PC-3 (cell line): ENCODE data around the gene COMT. TPM values are rescaled to one million over a fixed set of nuclear protein-coding genes. Genes with fewer than 3 reads are reported as not detected.

Experiments used
- ATAC-seq: fragments of 200-7000 bp; cut with Tn5 transposase; 2 replicates; pipeline ENCODE4 v1.9.1; 2020; ENCODE audit warnings: mild to moderate bottlenecking, moderate library complexity
- BruUV-seq: library from RNA; stranded (reverse); fragments of 400-500 nt; replicated peaks from 2 replicates; lab custom pipeline; 2021; lab: Mats Ljungman, UMichigan
- CTCF ChIA-PET: fragments of 300-600 bp; sonication (Branson Sonifier 250); formaldehyde crosslinking; loops from one replicate; lab custom pipeline; 2022; ENCODE audit warnings: antibody characterized with exemption; lab: Charles Lee
- POLR2A ChIA-PET: fragments of 300-600 bp; sonication (Branson Sonifier 250); formaldehyde crosslinking; loops from one replicate; lab custom pipeline; 2022; ENCODE audit warnings: antibody characterized with exemption; ENCODE audit not compliant: unreplicated experiment; lab: Charles Lee
- DNase-seq: peaks from one replicate; pipeline ENCODE4 v3.0.0-alpha.2; 2015
- H2AFZ ChIP-seq: fragments of 300-600 bp; sonication (generic); 2 replicates; pipeline ENCODE4 v1.6.0; 2016; ENCODE audit warnings: antibody characterized with exemption, low read length
- H3F3A ChIP-seq: fragments of 300-600 bp; sonication (generic); one replicate; pipeline ENCODE4 v1.6.0; 2017; ENCODE audit warnings: antibody characterized with exemption, low read length, control low read depth, mild to moderate bottlenecking; ENCODE audit not compliant: unreplicated experiment
- H3K27ac ChIP-seq: fragments of 300-600 bp; sonication (generic); 2 replicates; pipeline ENCODE4 v1.5.1; 2016; ENCODE audit warnings: mild to moderate bottlenecking, low read length
- H3K27me3 ChIP-seq: fragments of 300-600 bp; sonication (generic); 2 replicates; pipeline ENCODE4 v1.6.1; 2016; ENCODE audit warnings: low read length, mixed read lengths
- H3K36me3 ChIP-seq: fragments of 300-600 bp; sonication (generic); 2 replicates; pipeline ENCODE4 v1.6.1; 2016; ENCODE audit warnings: low read depth, mixed run types, low read length, mixed read lengths
- H3K4me1 ChIP-seq: fragments of 300-600 bp; sonication (generic); 2 replicates; pipeline ENCODE4 v1.5.1; 2016; ENCODE audit warnings: low read length; ENCODE audit not compliant: insufficient read depth
- H3K4me2 ChIP-seq: fragments of 300-600 bp; sonication (generic); 2 replicates; pipeline ENCODE4 v1.6.0; 2016; ENCODE audit warnings: low read length
- H3K4me3 ChIP-seq: fragments of 300-600 bp; sonication (generic); 2 replicates; pipeline ENCODE4 v1.5.1; 2016; ENCODE audit warnings: mild to moderate bottlenecking, low read length, mixed read lengths
- H3K79me2 ChIP-seq: fragments of 300-600 bp; sonication (generic); 2 replicates; pipeline ENCODE4 v1.6.1; 2017; ENCODE audit warnings: low read length, mixed read lengths
- H3K9ac ChIP-seq: fragments of 300-600 bp; sonication (generic); 2 replicates; pipeline ENCODE4 v1.6.0; 2016; ENCODE audit warnings: mild to moderate bottlenecking, low read length
- H3K9me2 ChIP-seq: fragments of 300-600 bp; sonication (generic); replicated peaks from 2 replicates; pipeline ENCODE4 v1.6.1; 2016; ENCODE audit warnings: mixed run types, low read length, mixed read lengths
- H3K9me3 ChIP-seq: fragments of 300-600 bp; sonication (generic); 2 replicates; pipeline ENCODE4 v1.6.1; 2016; ENCODE audit warnings: low read length, mixed read lengths
- H4K20me1 ChIP-seq: fragments of 300-600 bp; sonication (generic); 2 replicates; pipeline ENCODE4 v1.6.1; 2016; ENCODE audit warnings: low read length, mixed read lengths
- CTCF ChIP-seq: fragments of 300-600 bp; sonication (generic); conservative IDR thresholded peaks from 2 replicates; pipeline ENCODE4 v1.5.1; 2017; ENCODE audit warnings: antibody characterized with exemption, low read depth, mild to moderate bottlenecking, low read length
- EZH2 ChIP-seq: fragments of 300-600 bp; sonication (generic); IDR thresholded peaks from one replicate; pipeline ENCODE4 v1.6.1; 2017; ENCODE audit warnings: antibody characterized with exemption, mild to moderate bottlenecking, low read length; ENCODE audit not compliant: unreplicated experiment
- EZH2phosphoT487 ChIP-seq: fragments of 300-600 bp; sonication (generic); IDR thresholded peaks from 2 replicates; pipeline ENCODE4 v1.6.1; 2018; ENCODE audit warnings: mild to moderate bottlenecking, antibody characterized with exemption, low read length, borderline replicate concordance
- intact Hi-C: fragments of 100-400 bp; cut with micrococcal nuclease; formaldehyde crosslinking; loops from 2 replicates; pipeline ENCODE4 v1.9.0; 2023
- total RNA-seq: library from RNA; depleted of rRNA; stranded (reverse); fragments of >200 nt; gene quantifications from 2 replicates; pipeline ENCODE4 v1.2.3, GENCODE V29; 2014

COMT gene
- total RNA-seq, 1 experiment from 2014 or later, result 204 TPM

DNA sequence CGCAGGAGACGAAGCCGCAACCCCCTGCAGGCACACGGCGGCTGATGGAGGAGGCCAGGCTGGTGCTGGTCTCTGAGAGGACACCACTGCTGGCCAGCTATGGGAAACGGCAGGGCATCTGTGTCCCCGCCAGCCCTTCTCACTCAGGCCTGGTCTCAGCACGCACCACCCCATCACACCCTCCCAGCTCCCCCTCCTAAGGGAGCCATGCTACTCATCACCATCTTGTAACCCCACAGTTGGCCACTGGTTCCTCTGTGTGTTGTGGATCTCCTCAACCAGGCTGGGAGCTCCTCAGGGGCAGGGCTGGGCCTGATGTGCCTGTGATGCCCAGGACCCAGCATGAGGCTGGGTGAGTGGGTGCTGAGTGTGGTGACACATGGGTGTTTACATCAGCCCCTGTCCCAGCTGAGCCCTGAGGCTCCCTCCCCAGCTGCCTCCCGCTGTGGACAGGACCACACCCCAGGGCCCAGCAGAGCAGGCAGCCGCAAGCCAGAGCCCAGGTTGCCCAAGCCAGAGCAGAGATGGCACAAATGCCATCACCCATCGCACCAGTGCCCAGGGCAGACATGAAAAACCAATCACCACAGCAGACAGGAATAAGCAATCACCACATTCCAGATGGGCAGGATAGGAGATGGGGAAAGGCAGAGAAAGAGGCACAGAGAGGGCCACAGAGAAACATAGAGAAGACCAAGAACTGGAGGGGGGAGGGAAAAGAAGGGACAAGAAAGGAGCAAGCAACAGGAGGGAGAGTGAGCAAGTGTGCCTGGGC lies 66.8 kb downstream of the COMT start:
- no TSS peak for BruUV-seq
- ATAC-seq (no peak), DNase-seq (no peak)
- Histone ChIP-seq H4K20me1 (no peaks in the 10 kb centered on the region), H3K4me3 (no peak overlapping the region), H3F3A (no peaks in the 10 kb centered on the region), H3K4me2 (no peak overlapping the region), H3K9ac (no peak overlapping the region), H2AFZ (no peak overlapping the region), H3K27me3 (no peaks in the 10 kb centered on the region), H3K36me3 (0 out of 2 replicates have a peak, but pooled peaks cover 1% of the 10 kb centered on the region), H3K9me3 (peaks cover 4% of the 10 kb centered on the region; the same call in 1 of the 2 replicates), H3K79me2 (no peaks in the 10 kb centered on the region), H3K27ac (no peak overlapping the region), H3K4me1 (no peaks in the 10 kb centered on the region), H3K9me2 (no peaks in the 10 kb centered on the region)
- no peak for TF ChIP-seq EZH2
- TF ChIP-seq CTCF, result no peak
- no peak for TF ChIP-seq EZH2phosphoT487
- ChIA-PET POLR2A (interaction anchor here (0.6 kb wide), 1 partner anchor 524 kb away, joined by 6 read pairs; no protein-coding TSS in a partner anchor), CTCF (no interaction called here)
- intact Hi-C loops, result no loop called here

- ATAC-seq (no peak), DNase-seq (no peak)
- Histone ChIP-seq H3K36me3 (no peaks in the 10 kb centered on the region), H3K9ac (no peak overlapping the region), H3K4me1 (no peaks in the 10 kb centered on the region), H3K9me3 (no peaks in the 10 kb centered on the region), H3K4me3 (no peak overlapping the region), H3K27ac (no peak overlapping the region), H3K9me2 (no peaks in the 10 kb centered on the region), H3K27me3 (no peaks in the 10 kb centered on the region), H2AFZ (no peak overlapping the region), H3F3A (no peaks in the 10 kb centered on the region), H3K79me2 (no peaks in the 10 kb centered on the region), H3K4me2 (no peak overlapping the region), H4K20me1 (no peaks in the 10 kb centered on the region)
- intact Hi-C loops, result no loop called here
- no peak for TF ChIP-seq EZH2phosphoT487
- TF ChIP-seq EZH2, result no peak
- no peak for TF ChIP-seq CTCF
- BruUV-seq, result no TSS peak
- CTCF ChIA-PET, result no interaction called here
- POLR2A ChIA-PET, result no interaction called here
Measured at GRCh38 chr22:20009018-20009491, 67.5 kb downstream of the COMT start.
